HEK293 (cell line): Measurements from ENCODE around the gene WDR38.

ENCODE experiments used
- CTCF ChIA-PET: fragments of 350-600 bp; formaldehyde crosslinking; extraction: SDS; loops from one replicate; lab custom pipeline; 2021; ENCODE audit warnings: antibody characterized with exemption; lab: Yijun Ruan, JAX
- POLR2A ChIA-PET: fragments of 300-600 bp; formaldehyde crosslinking; extraction: SDS; loops from one replicate; lab custom pipeline; 2020; ENCODE audit warnings: antibody characterized with exemption, inconsistent platforms; lab: Yijun Ruan, JAX
- H3K27ac ChIP-seq: fragments of 200-500 bp; sonication (Bioruptor generic); 2 replicates; pipeline ENCODE4 v1.5.1; 2014; ENCODE audit warnings: low read depth, low read length, control low read depth, inconsistent platforms; ENCODE audit errors: extremely low read depth
- H3K36me3 ChIP-seq, 2 experiments: fragments of 200-500 bp in 1 of 2; sonication (Bioruptor generic) in 1 of 2; 1 replicate in 1 of 2; 2 replicates in 1 of 2; pipeline ENCODE4 v1.5.1; 2014 to 2017; ENCODE audit warnings: inconsistent platforms in 2 of 2, low read length in 2 of 2; ENCODE audit not compliant: control insufficient read depth in 2 of 2, insufficient read depth in 1 of 2
- H3K4me1 ChIP-seq: fragments of 200-500 bp; sonication (Bioruptor generic); 2 replicates; pipeline ENCODE4 v1.5.1; 2014; ENCODE audit warnings: mild to moderate bottlenecking, low read length, inconsistent platforms; ENCODE audit not compliant: control insufficient read depth, insufficient read depth
- H3K4me3 ChIP-seq: 2 replicates; pipeline ENCODE4 v1.5.1; 2011; ENCODE audit warnings: low read depth, mild to moderate bottlenecking, control low read depth, low read length, moderate library complexity
- H3K9me3 ChIP-seq: fragments of 200-500 bp; sonication (Bioruptor generic); 2 replicates; pipeline ENCODE4 v1.5.1; 2014; ENCODE audit warnings: low read depth, low read length, inconsistent platforms; ENCODE audit not compliant: control insufficient read depth, insufficient read depth
- GLI4 ChIP-seq: fragments of 450-650 bp; formaldehyde crosslinking; IDR thresholded peaks from 2 replicates; pipeline ENCODE4 v1.5.1; 2016; ENCODE audit warnings: missing biosample characterization, missing genetic modification characterization
- GLIS1 ChIP-seq: fragments of 450-650 bp; formaldehyde crosslinking; IDR thresholded peaks from 2 replicates; pipeline ENCODE4 v1.5.1; 2016; ENCODE audit warnings: missing biosample characterization, missing genetic modification characterization
- HIC1 ChIP-seq: fragments of 450-650 bp; formaldehyde crosslinking; IDR thresholded peaks from 2 replicates; pipeline ENCODE4 v1.5.1; 2016; ENCODE audit warnings: missing biosample characterization, missing genetic modification characterization
- KLF9 ChIP-seq: fragments of 450-650 bp; formaldehyde crosslinking; IDR thresholded peaks from 2 replicates; pipeline ENCODE4 v1.5.1; 2016; ENCODE audit warnings: missing biosample characterization, missing genetic modification characterization, low read depth
- OSR2 ChIP-seq: fragments of 450-650 bp; formaldehyde crosslinking; IDR thresholded peaks from 2 replicates; pipeline ENCODE4 v1.5.1; 2016; ENCODE audit warnings: missing biosample characterization, missing genetic modification characterization
- OVOL3 ChIP-seq: fragments of 450-650 bp; formaldehyde crosslinking; IDR thresholded peaks from 2 replicates; pipeline ENCODE4 v1.5.1; 2016; ENCODE audit warnings: missing biosample characterization, missing genetic modification characterization
- ZNF133 ChIP-seq: fragments of 450-650 bp; formaldehyde crosslinking; IDR thresholded peaks from 2 replicates; pipeline ENCODE4 v1.5.1; 2016; ENCODE audit warnings: missing biosample characterization, missing genetic modification characterization
- ZNF140 ChIP-seq: fragments of 450-650 bp; formaldehyde crosslinking; IDR thresholded peaks from 2 replicates; pipeline ENCODE4 v1.5.1; 2016; ENCODE audit warnings: missing biosample characterization, missing genetic modification characterization
- ZNF2 ChIP-seq: fragments of 450-650 bp; formaldehyde crosslinking; IDR thresholded peaks from 2 replicates; pipeline ENCODE4 v1.5.1; 2016; ENCODE audit warnings: missing biosample characterization, missing genetic modification characterization
- ZNF211 ChIP-seq: fragments of 450-650 bp; formaldehyde crosslinking; IDR thresholded peaks from 2 replicates; pipeline ENCODE4 v1.5.1; 2016; ENCODE audit warnings: low read depth, missing biosample characterization, missing genetic modification characterization
- ZNF404 ChIP-seq: fragments of 450-650 bp; formaldehyde crosslinking; IDR thresholded peaks from 2 replicates; pipeline ENCODE4 v1.5.1; 2017; ENCODE audit warnings: missing biosample characterization, missing genetic modification characterization
- ZNF521 ChIP-seq: fragments of 450-650 bp; formaldehyde crosslinking; IDR thresholded peaks from 2 replicates; pipeline ENCODE4 v1.5.1; 2017; ENCODE audit warnings: missing biosample characterization, mild to moderate bottlenecking, missing genetic modification characterization
- ZNF530 ChIP-seq: fragments of 450-650 bp; formaldehyde crosslinking; IDR thresholded peaks from 2 replicates; pipeline ENCODE4 v1.5.1; 2016; ENCODE audit warnings: low read depth, missing biosample characterization, missing genetic modification characterization
- ZNF561 ChIP-seq: fragments of 450-650 bp; IDR thresholded peaks from 2 replicates; pipeline ENCODE4 v1.5.1; 2018; ENCODE audit warnings: missing biosample characterization, missing genetic modification characterization, borderline replicate concordance
- ZNF600 ChIP-seq: fragments of 450-650 bp; formaldehyde crosslinking; IDR thresholded peaks from 2 replicates; pipeline ENCODE4 v1.5.1; 2016; ENCODE audit warnings: missing biosample characterization, missing genetic modification characterization
- ZNF610 ChIP-seq: fragments of 450-650 bp; formaldehyde crosslinking; IDR thresholded peaks from 2 replicates; pipeline ENCODE4 v1.5.1; 2016; ENCODE audit warnings: missing biosample characterization, missing genetic modification characterization, borderline replicate concordance
- ZNF670 ChIP-seq: fragments of 450-650 bp; formaldehyde crosslinking; IDR thresholded peaks from 2 replicates; pipeline ENCODE4 v1.5.1; 2016; ENCODE audit warnings: missing biosample characterization, missing genetic modification characterization, low read depth
- ZSCAN23 ChIP-seq: fragments of 450-650 bp; formaldehyde crosslinking; IDR thresholded peaks from 2 replicates; pipeline ENCODE4 v1.5.1; 2016; ENCODE audit warnings: missing biosample characterization, missing genetic modification characterization
- TF ChIP-seq, protein P1 (sequence below): fragments of 450-650 bp; formaldehyde crosslinking; IDR thresholded peaks from 2 replicates; pipeline ENCODE4 v1.5.1; 2016; ENCODE audit warnings: missing biosample characterization, missing genetic modification characterization
- TF ChIP-seq, protein P2 (sequence below): fragments of 450-650 bp; formaldehyde crosslinking; IDR thresholded peaks from 2 replicates; pipeline ENCODE4 v1.5.1; 2017; ENCODE audit warnings: missing biosample characterization, missing genetic modification characterization
- TF ChIP-seq, protein P3 (sequence below): fragments of 450-650 bp; formaldehyde crosslinking; IDR thresholded peaks from 2 replicates; pipeline ENCODE4 v1.5.1; 2017; ENCODE audit warnings: missing biosample characterization, missing genetic modification characterization
- TF ChIP-seq, protein P4 (sequence below): fragments of 450-650 bp; formaldehyde crosslinking; IDR thresholded peaks from 2 replicates; pipeline ENCODE4 v1.5.1; 2016; ENCODE audit warnings: missing biosample characterization, missing genetic modification characterization

WDR38 gene

GRCh38 chr9:124897570-124898460 lies 44.6 kb downstream of the WDR38 start:
- TF ChIP-seq, protein P1, sequence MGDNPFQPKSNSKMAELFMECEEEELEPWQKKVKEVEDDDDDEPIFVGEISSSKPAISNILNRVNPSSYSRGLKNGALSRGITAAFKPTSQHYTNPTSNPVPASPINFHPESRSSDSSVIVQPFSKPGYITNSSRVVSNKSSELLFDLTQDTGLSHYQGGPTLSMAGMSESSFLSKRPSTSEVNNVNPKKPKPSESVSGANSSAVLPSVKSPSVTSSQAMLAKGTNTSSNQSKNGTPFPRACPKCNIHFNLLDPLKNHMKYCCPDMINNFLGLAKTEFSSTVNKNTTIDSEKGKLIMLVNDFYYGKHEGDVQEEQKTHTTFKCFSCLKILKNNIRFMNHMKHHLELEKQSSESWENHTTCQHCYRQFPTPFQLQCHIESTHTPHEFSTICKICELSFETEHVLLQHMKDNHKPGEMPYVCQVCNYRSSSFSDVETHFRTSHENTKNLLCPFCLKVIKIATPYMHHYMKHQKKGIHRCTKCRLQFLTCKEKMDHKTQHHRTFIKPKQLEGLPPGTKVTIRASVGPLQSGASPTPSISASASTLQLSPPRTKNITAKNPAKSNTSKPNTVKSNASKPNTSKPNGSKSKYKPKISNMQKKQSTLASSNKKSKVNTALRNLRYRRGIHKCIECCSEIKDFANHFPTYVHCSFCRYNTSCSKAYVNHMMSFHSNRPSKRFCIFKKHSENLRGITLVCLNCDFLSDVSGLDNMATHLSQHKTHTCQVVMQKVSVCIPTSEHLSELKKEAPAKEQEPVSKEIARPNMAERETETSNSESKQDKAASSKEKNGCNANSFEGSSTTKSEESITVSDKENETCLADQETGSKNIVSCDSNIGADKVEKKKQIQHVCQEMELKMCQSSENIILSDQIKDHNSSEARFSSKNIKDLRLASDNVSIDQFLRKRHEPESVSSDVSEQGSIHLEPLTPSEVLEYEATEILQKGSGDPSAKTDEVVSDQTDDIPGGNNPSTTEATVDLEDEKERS (tag by site-specific recombination): no peak
- TF ChIP-seq ZSCAN23 (tag by site-specific recombination): no peak
- TF ChIP-seq GLIS1: no peak
- TF ChIP-seq OVOL3: no peak
- no peak for TF ChIP-seq ZNF404 (tag by site-specific recombination)
- TF ChIP-seq ZNF2 (tag by site-specific recombination): no peak

GRCh38 chr9:124899845-124900244 lies 46.6 kb downstream of the WDR38 start:
- POLR2A ChIA-PET: no interaction called here
- Histone ChIP-seq H3K36me3 (peaks cover 3 to 46% of the 10 kb centered on the region in 2 experiments; a peak in 2 of 3 replicates), H3K4me3 (no peak overlapping the region), H3K9me3 (no peaks in the 10 kb centered on the region), H3K4me1 (no peaks in the 10 kb centered on the region), H3K27ac (no peak overlapping the region)
- CTCF ChIA-PET: interaction anchor here (0.6 to 2.0 kb wide), 2 partner anchors 47 to 883 kb away, joined by 4 to 5 read pairs; no protein-coding TSS in a partner anchor
- no peak for TF ChIP-seq ZNF561
- TF ChIP-seq OSR2 (tag by site-specific recombination): no peak
- TF ChIP-seq ZNF600 (tag by site-specific recombination): no peak
- no peak for TF ChIP-seq ZNF530 (tag by site-specific recombination)
- no peak for TF ChIP-seq HIC1 (tag by site-specific recombination)

More at GRCh38 chr9:124897570-124898460, 44.6 kb downstream of the WDR38 start:
- peaks cover 0 to 56% of the 10 kb centered on the region in 2 experiments; a peak in 2 of 3 replicates for H3K36me3 ChIP-seq
- POLR2A ChIA-PET: no interaction called here
- CTCF ChIA-PET: interaction anchor here (0.7 kb wide), 1 partner anchor 214 kb away, joined by 3 read pairs; no protein-coding TSS in a partner anchor
- H3K4me1 ChIP-seq: no peaks in the 10 kb centered on the region
- H3K27ac ChIP-seq: no peak overlapping the region
- no peak overlapping the region for H3K4me3 ChIP-seq
- no peaks in the 10 kb centered on the region for H3K9me3 ChIP-seq

DNA sequence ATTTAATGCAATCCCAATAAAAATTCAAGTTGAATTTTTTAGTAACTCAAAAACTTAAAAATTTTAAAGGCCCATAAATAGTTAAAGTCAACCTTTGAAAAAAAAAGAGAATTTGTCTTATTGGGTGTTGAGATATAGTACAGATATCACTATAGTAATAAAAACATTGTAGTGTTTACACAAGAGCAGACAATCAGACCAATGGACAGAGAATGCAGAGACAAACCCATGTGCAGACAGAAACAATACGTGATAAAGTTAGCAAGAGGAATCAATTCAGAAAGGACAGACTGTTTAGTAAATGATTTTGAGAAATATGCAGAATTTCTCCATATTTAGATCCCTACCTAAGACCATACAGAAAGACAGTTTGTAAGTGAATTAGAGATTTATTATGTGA lies 53.7 kb downstream of the WDR38 start:
- Histone ChIP-seq H3K27ac (no peak overlapping the region), H3K36me3 (peaks cover 3 to 33% of the 10 kb centered on the region in 2 experiments; a peak in 2 of 3 replicates), H3K4me1 (peaks cover 3% of the 10 kb centered on the region; the same call in 1 of the 2 replicates), H3K4me3 (no peak overlapping the region), H3K9me3 (no peaks in the 10 kb centered on the region)
- ChIA-PET CTCF (no interaction called here), POLR2A (no interaction called here)
- TF ChIP-seq GLI4 (tag by site-specific recombination): no peak
- no peak for TF ChIP-seq ZNF133 (tag by site-specific recombination)
- no peak for TF ChIP-seq ZNF521 (tag by site-specific recombination)
- TF ChIP-seq, protein P2, sequence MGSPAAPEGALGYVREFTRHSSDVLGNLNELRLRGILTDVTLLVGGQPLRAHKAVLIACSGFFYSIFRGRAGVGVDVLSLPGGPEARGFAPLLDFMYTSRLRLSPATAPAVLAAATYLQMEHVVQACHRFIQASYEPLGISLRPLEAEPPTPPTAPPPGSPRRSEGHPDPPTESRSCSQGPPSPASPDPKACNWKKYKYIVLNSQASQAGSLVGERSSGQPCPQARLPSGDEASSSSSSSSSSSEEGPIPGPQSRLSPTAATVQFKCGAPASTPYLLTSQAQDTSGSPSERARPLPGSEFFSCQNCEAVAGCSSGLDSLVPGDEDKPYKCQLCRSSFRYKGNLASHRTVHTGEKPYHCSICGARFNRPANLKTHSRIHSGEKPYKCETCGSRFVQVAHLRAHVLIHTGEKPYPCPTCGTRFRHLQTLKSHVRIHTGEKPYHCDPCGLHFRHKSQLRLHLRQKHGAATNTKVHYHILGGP: no peak
- no peak for TF ChIP-seq ZNF610 (tag by site-specific recombination)
- no peak for TF ChIP-seq KLF9 (tag by site-specific recombination)
- TF ChIP-seq ZNF211 (tag by site-specific recombination): no peak
- no peak for TF ChIP-seq ZNF670 (tag by site-specific recombination)
- TF ChIP-seq, protein P3, sequence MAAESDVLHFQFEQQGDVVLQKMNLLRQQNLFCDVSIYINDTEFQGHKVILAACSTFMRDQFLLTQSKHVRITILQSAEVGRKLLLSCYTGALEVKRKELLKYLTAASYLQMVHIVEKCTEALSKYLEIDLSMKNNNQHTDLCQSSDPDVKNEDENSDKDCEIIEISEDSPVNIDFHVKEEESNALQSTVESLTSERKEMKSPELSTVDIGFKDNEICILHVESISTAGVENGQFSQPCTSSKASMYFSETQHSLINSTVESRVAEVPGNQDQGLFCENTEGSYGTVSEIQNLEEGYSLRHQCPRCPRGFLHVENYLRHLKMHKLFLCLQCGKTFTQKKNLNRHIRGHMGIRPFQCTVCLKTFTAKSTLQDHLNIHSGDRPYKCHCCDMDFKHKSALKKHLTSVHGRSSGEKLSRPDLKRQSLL: no peak
- no peak for TF ChIP-seq ZNF600 (tag by site-specific recombination)
- TF ChIP-seq, protein P4, sequence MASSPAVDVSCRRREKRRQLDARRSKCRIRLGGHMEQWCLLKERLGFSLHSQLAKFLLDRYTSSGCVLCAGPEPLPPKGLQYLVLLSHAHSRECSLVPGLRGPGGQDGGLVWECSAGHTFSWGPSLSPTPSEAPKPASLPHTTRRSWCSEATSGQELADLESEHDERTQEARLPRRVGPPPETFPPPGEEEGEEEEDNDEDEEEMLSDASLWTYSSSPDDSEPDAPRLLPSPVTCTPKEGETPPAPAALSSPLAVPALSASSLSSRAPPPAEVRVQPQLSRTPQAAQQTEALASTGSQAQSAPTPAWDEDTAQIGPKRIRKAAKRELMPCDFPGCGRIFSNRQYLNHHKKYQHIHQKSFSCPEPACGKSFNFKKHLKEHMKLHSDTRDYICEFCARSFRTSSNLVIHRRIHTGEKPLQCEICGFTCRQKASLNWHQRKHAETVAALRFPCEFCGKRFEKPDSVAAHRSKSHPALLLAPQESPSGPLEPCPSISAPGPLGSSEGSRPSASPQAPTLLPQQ (tag by site-specific recombination): no peak
- no peak for TF ChIP-seq ZNF140
